Common myeloid progenitor, CD34-positive (primary cell): Measurements from ENCODE around the gene ITPKB.

Experiments
- CTCF ChIA-PET: fragments of 350-600 bp; sonication (Branson Sonifier 250); formaldehyde crosslinking; loops from one replicate; lab custom pipeline; 2021; ENCODE audit warnings: antibody characterized with exemption; lab: Charles Lee
- POLR2A ChIA-PET: fragments of 350-600 bp; sonication (Branson Sonifier 250); formaldehyde crosslinking; loops from one replicate; lab custom pipeline; 2021; ENCODE audit warnings: antibody characterized with exemption; lab: Charles Lee
- DNase-seq, 3 donors: peaks; one replicate each; pipeline versions ENCODE4 v3.0.0 to v3.0.0-alpha.2; 2013
- H3K27ac ChIP-seq, 2 experiments: 1 replicate in 1 of 2; 2 replicates in 1 of 2; pipeline ENCODE4 v1.7.0; 2013; ENCODE audit warnings: inconsistent platforms in 2 of 2, low read length in 2 of 2, mild to moderate bottlenecking in 2 of 2, low read depth in 1 of 2, moderate library complexity in 1 of 2; ENCODE audit not compliant: severe bottlenecking in 2 of 2, insufficient read depth in 1 of 2, poor library complexity in 1 of 2
- H3K27me3 ChIP-seq, 5 experiments: replicated peaks in 2 of 5; 1 replicate in 3 of 5; 2 replicates in 2 of 5; pipeline versions ENCODE4 v1.6.1 to v1.7.0; 2013; ENCODE audit warnings: low read length in 4 of 5, mild to moderate bottlenecking in 2 of 5, moderate library complexity in 2 of 5, inconsistent platforms in 1 of 5; ENCODE audit not compliant: insufficient read depth in 5 of 5, control insufficient read depth in 4 of 5
- H3K36me3 ChIP-seq, 4 experiments: 1 replicate in 2 of 4; 2 replicates in 2 of 4; pipeline versions ENCODE4 v1.6.1 to v1.7.0; 2013; ENCODE audit warnings: low read length in 3 of 4, control low read depth in 1 of 4, mild to moderate bottlenecking in 1 of 4; ENCODE audit not compliant: control insufficient read depth in 4 of 4, insufficient read depth in 4 of 4
- H3K4me1 ChIP-seq, 4 experiments: 1 replicate in 3 of 4; 2 replicates in 1 of 4; pipeline versions ENCODE4 v1.6.1 to v1.7.1; 2013; ENCODE audit warnings: low read length in 3 of 4, mild to moderate bottlenecking in 3 of 4, control low read depth in 1 of 4, inconsistent platforms in 1 of 4, moderate library complexity in 1 of 4; ENCODE audit not compliant: control insufficient read depth in 4 of 4, insufficient read depth in 4 of 4; ENCODE audit errors: control extremely low read depth in 1 of 4
- H3K4me3 ChIP-seq, 7 experiments: 1 replicate in 4 of 7; 2 replicates in 3 of 7; pipeline versions ENCODE4 v1.5.1 to v1.7.0; 2013; ENCODE audit warnings: mild to moderate bottlenecking in 7 of 7, low read length in 6 of 7, moderate library complexity in 6 of 7, inconsistent platforms in 2 of 7, low read depth in 2 of 7, control low read depth in 1 of 7; ENCODE audit not compliant: insufficient read depth in 4 of 7, control insufficient read depth in 1 of 7; ENCODE audit errors: extremely low read depth in 1 of 7
- H3K9me3 ChIP-seq, 5 experiments: 1 replicate in 4 of 5; 2 replicates in 1 of 5; pipeline versions ENCODE4 v1.6.1 to v1.7.1; 2013; ENCODE audit warnings: low read length in 4 of 5, mild to moderate bottlenecking in 2 of 5, inconsistent platforms in 1 of 5, low read depth in 1 of 5, moderate library complexity in 1 of 5; ENCODE audit not compliant: control insufficient read depth in 4 of 5, insufficient read depth in 2 of 5; ENCODE audit errors: control extremely low read depth in 1 of 5
- WGBS: methylation state at CpG from one replicate; pipeline ENCODE4 v1.1.5; 2013; ENCODE audit not compliant: insufficient coverage; 5-methylcytosine and 5-hydroxymethylcytosine counted together

ITPKB gene

GRCh38 chr1:226629210-226629895 lies 109.7 kb downstream of the ITPKB start:
- Histone ChIP-seq H3K4me3 (no peak overlapping the region), H3K27ac (no peak overlapping the region), H3K9me3 (peaks cover 0 to 2% (median 0%) of the 10 kb centered on the region in 5 experiments), H3K4me1 (peaks cover 3 to 22% (median 14%) of the 10 kb centered on the region in 4 experiments), H3K27me3 (no peaks in the 10 kb centered on the region), H3K36me3 (peaks cover 0 to 19% (median 8%) of the 10 kb centered on the region in 4 experiments)
- ChIA-PET POLR2A (no interaction called here), CTCF (interaction anchor here (0.8 to 13.8 kb wide), 5 partner anchors 26 to 810 kb away, joined by 3 to 106 read pairs (median 3); no protein-coding TSS in a partner anchor)
- no peak for DNase-seq
- 94% methylated on average over 18 of the region's 18 CpGs for WGBS

DNA sequence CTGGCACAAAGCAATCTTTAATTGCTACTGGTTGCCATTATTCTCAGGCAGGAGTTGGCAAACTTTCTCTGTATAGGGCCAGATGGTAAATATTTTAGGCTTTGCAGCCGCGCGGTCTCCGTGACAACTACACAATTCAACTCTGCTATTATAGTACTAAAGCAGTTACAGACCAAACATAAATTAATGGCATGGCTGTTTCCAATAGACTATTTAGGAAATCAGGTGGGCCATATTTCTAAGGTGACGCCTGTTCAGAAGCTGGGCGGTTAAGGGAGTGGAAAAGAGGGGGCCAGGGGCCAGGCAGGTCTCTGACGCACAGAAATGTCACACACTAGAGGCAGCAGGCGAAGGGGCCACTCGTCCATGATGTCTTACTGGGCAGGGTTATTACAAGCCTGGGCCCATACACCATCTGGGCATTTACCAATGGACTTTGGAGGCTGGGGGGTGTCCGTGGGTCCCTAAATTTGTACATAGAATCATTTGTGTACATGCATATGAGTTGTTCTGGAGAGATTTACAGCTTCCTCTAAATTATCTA lies 110.4 kb downstream of the ITPKB start:
- DNase-seq = peak in 1 of 3 donors; percentile 16
- Histone ChIP-seq H3K36me3 (peaks cover 0 to 17% (median 6%) of the 10 kb centered on the region in 4 experiments), H3K9me3 (peaks cover 0 to 2% (median 0%) of the 10 kb centered on the region in 5 experiments), H3K27ac (no peak overlapping the region), H3K4me1 (peaks cover 3 to 18% (median 8%) of the 10 kb centered on the region in 4 experiments), H3K27me3 (no peaks in the 10 kb centered on the region), H3K4me3 (no peak overlapping the region)
- WGBS = 95% methylated on average over 5 of the region's 10 CpGs
- POLR2A ChIA-PET = no interaction called here
- CTCF ChIA-PET = interaction anchor here (0.7 to 13.8 kb wide), 6 partner anchors 25 to 810 kb away, joined by 3 to 106 read pairs (median 3); no protein-coding TSS in a partner anchor

DNA sequence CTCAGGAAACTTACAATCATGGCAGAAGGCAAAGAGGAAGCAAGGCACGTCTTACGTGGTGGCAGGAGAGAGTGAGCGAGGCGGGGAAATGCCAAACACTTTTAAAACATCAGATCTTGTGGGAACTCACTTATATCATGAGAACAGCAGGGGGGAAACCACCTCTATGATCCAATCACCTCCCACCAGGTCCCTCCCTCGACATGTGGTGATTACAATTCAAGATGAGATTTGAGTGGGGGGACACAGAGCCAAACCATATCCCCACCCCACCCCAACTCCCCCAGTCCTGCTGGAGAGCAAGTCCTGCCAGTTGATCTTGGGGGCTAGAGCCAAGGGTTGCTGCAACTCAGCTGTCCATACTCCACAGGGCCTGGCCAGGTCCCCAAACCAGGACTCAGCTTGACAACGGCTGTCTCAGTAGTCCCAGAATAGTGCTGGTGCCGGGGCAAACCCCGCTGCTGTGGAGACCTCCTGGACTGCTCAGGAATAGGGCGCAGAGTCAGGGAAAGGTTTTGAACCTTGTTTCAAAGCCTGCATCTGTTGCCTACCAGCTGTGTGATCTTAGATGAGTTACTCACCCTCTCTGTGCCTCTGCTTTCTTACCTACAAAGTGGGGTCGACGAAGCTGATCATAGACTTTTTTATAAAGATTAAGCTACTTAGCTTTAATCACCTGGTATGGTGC lies 111.0 kb downstream of the ITPKB start:
- H3K4me1 ChIP-seq = peaks cover 0 to 12% (median 4%) of the 10 kb centered on the region in 4 experiments
- H3K36me3 ChIP-seq = peaks cover 0 to 11% (median 5%) of the 10 kb centered on the region in 4 experiments
- peak in 2 of 3 donors; percentile 40 to 58 for DNase-seq
- H3K27me3 ChIP-seq = no peaks in the 10 kb centered on the region
- ChIA-PET POLR2A (no interaction called here), CTCF (interaction anchor here (0.5 to 13.8 kb wide), 8 partner anchors 10 to 811 kb away, joined by 3 to 106 read pairs (median 3); no protein-coding TSS in a partner anchor)
- H3K4me3 ChIP-seq = no peak overlapping the region
- H3K27ac ChIP-seq = no peak overlapping the region
- WGBS = 100% methylated on average over 6 of the region's 11 CpGs
- peaks cover 0 to 2% (median 0%) of the 10 kb centered on the region in 5 experiments for H3K9me3 ChIP-seq

- ChIA-PET POLR2A (no interaction called here), CTCF (interaction anchor here (1.0 to 13.8 kb wide), 11 partner anchors 8 to 200 kb away, joined by 3 to 106 read pairs (median 4); no protein-coding TSS in a partner anchor)
Observed at GRCh38 chr1:226627050-226627755, 111.9 kb downstream of the ITPKB start.

DNA sequence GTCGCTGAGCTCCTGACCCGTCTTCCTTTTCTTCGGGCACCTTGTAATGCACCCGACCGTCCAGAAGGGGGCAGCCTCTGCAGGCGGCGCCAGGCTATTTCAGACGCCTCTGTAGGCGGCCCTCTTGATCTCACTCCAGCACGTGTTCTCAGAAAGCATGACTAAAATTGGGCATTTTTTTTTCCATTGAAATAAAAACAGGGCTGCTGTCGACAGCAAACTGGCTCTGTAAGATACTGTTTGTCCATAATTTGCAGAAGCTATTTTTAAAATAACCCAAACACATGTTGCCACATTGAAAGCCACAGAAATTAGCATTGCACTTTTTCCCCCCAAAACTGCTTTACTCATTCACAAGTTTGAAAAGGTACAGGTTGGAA lies 112.5 kb downstream of the ITPKB start:
- H3K4me1 ChIP-seq = peaks cover 0 to 6% (median 4%) of the 10 kb centered on the region in 4 experiments
- ChIA-PET POLR2A (no interaction called here), CTCF (interaction anchor here (0.7 to 13.8 kb wide), 22 partner anchors 9 to 814 kb away, joined by 3 to 106 read pairs (median 4); no protein-coding TSS in a partner anchor)
- WGBS = under 1% methylated on average over 11 of the region's 11 CpGs
- H3K27me3 ChIP-seq = no peaks in the 10 kb centered on the region
- no peak overlapping the region for H3K27ac ChIP-seq
- H3K36me3 ChIP-seq = peaks cover 0 to 4% (median under 1%) of the 10 kb centered on the region in 4 experiments
- DNase-seq = peak; percentile 74 to 85 (median 84)
- H3K4me3 ChIP-seq = peak overlapping the region in 3 of 7 experiments; percentile 30 to 61 (median 38)
- H3K9me3 ChIP-seq = peaks cover 0 to 5% (median 0%) of the 10 kb centered on the region in 5 experiments

More at GRCh38 chr1:226627050-226627755, 111.9 kb downstream of the ITPKB start:
- WGBS = 89% methylated on average over 4 of the region's 6 CpGs
- H3K36me3 ChIP-seq = peaks cover 0 to 8% (median 2%) of the 10 kb centered on the region in 4 experiments
- peaks cover 0 to 6% (median 4%) of the 10 kb centered on the region in 4 experiments for H3K4me1 ChIP-seq
- no peaks in the 10 kb centered on the region for H3K27me3 ChIP-seq
- no peak for DNase-seq
- H3K27ac ChIP-seq = no peak overlapping the region
- H3K9me3 ChIP-seq = peaks cover 0 to 4% (median 0%) of the 10 kb centered on the region in 5 experiments
- no peak overlapping the region for H3K4me3 ChIP-seq

- no peak overlapping the region for H3K27ac ChIP-seq
- CTCF ChIA-PET = interaction anchor here (0.7 to 13.8 kb wide), 22 partner anchors 10 to 814 kb away, joined by 3 to 106 read pairs (median 4); no protein-coding TSS in a partner anchor
- WGBS = 67% methylated on average over 9 of the region's 10 CpGs
- no peak for DNase-seq
- H3K4me1 ChIP-seq = peaks cover 0 to 6% (median 4%) of the 10 kb centered on the region in 4 experiments
- peaks cover 0 to 5% (median 0%) of the 10 kb centered on the region in 5 experiments for H3K9me3 ChIP-seq
- no peaks in the 10 kb centered on the region for H3K36me3 ChIP-seq
- H3K4me3 ChIP-seq = peak overlapping the region in 3 of 7 experiments; percentile 30 to 61 (median 38)
- no peaks in the 10 kb centered on the region for H3K27me3 ChIP-seq
- POLR2A ChIA-PET = no interaction called here
Observed at GRCh38 chr1:226625832-226626576, 113.1 kb downstream of the ITPKB start.
